HG02642 (cell line): ENCODE data around the gene ZNF750.
A peak's percentile ranks its signal among the peaks of the same experiment; 100 is the strongest.

ENCODE experiments used
- ATAC-seq: cut with Tn5 transposase; IDR thresholded peaks from one replicate; pipeline ENCODE4 v1.9.1; 2021; ENCODE audit warnings: mild to moderate bottlenecking; ENCODE audit not compliant: unreplicated experiment, poor library complexity

Gene ZNF750

DNA sequence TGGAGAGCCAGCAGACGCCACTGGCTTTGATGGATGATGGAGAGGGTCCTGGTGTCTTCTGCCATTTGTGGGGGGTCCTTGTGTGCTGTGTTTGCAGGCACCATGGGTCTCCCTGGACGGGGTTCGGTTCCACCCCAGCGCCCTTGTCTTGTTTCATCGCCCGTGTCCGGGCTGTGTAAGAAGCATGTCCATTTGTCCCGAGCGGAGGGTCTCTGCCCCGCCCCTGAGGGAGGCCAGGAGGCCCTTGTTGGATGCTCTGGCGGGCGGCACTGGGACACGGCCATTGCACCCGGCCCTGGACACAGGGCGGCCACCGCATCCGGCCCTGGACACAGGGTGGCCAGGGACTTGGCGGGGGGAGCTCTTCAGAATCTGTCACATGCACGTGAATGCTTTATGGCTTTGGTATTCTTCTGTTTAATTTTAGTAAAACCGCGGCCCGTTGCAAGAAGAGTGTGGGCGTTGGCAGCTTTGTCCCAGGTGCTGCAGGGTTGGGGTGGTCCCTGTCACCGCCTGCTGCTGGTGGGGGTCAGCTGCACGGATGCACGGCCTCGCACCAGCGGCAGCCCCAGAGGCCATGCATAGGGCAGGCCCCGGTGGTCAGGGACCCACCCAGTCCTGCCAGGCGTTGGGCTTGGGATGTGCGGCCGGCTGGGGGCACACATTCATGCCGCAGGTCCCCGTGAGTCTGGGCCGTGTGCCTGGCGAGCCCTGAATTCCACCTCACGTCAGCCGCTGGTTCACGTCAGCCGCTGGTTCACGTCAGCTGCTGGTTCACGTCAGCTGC lies 21.0 kb upstream of the ZNF750 start:
- no peak for ATAC-seq

GRCh38 chr17:82859431-82860403 lies 19.9 kb upstream of the ZNF750 start:
- peak; percentile 35 for ATAC-seq

DNA sequence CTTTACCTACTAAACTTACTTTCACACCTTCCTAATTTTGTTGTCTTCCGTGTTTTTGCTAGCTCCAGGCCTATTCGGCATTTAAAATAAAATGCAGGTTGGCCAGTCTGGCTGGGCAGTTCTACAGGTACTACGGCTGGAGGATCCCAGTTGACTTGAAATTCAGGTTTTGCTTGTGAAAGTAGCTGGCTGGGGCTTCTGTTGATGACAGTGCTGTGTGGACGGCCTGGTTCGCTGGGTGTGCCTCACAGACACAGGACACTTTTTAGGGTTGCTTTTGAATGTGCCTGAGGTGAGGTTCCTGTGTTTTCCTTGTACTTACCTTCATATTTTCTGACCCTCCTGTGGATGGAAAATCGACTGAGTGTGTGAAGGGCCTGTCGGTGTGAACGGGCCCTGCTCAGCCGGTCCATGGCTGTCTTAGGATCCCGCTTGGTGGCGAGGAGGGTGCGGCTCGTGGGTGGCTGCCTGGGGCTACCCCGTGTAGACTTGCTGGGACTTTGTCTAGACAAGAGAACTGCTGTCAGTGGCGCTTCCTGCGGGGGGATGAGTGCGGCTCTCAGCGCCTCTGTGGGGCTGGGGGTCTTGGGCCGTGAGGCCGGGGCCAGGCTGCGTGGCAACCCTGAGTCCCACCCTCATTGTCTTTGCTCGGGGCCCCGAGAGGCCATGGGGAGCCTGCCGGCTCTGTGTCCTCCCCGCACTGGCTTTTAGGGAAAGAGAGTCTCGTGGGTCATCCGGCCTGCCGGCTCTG lies 18.7 kb upstream of the ZNF750 start:
- no peak for ATAC-seq

DNA sequence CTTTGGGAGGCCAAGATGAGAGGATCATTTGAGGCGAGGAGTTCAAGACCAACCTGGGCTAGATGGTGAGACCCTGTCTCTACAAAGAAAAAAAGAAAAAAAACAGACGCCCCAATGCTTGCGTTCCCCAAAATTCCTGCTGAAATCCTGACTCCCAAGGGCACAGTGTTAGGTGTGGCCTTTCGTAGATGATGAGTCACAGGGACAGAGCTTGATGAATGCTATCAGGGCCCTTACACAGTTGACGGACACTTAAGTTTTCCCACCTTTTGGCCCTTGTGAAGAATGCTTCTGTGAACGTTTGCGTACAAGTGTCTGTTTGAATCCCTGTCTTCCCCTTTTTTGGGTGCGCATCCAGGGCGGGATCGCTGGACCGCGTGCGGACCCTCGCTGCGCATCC lies 16.5 kb upstream of the ZNF750 start:
- no peak for ATAC-seq

- no peak for ATAC-seq
Observed at GRCh38 chr17:82854226-82854625, 14.4 kb upstream of the ZNF750 start.

DNA sequence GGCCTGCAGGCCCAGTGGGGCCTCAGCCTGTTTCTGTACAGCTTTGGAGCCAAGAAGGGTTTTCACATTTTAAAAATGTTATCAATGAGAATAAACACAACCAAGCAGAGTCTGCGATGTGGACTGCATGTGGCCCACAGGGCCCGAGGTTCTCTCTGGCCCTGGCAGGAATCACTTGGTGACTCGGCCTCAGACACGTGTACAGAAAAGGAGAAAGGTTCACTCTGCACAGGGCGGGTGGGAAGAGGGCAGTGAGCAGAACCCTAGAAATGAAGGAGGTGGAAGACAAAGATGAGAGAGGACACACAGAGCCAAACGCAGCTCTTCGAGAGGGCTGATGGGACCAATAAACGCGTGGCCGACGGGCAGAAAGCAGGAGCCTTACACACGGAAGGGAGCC lies 11.6 kb upstream of the ZNF750 start:
- no peak for ATAC-seq

- no peak for ATAC-seq
Observed at GRCh38 chr17:82849076-82849945, 9.5 kb upstream of the ZNF750 start.

GRCh38 chr17:82848022-82848592 lies 8.3 kb upstream of the ZNF750 start:
- no peak for ATAC-seq

DNA sequence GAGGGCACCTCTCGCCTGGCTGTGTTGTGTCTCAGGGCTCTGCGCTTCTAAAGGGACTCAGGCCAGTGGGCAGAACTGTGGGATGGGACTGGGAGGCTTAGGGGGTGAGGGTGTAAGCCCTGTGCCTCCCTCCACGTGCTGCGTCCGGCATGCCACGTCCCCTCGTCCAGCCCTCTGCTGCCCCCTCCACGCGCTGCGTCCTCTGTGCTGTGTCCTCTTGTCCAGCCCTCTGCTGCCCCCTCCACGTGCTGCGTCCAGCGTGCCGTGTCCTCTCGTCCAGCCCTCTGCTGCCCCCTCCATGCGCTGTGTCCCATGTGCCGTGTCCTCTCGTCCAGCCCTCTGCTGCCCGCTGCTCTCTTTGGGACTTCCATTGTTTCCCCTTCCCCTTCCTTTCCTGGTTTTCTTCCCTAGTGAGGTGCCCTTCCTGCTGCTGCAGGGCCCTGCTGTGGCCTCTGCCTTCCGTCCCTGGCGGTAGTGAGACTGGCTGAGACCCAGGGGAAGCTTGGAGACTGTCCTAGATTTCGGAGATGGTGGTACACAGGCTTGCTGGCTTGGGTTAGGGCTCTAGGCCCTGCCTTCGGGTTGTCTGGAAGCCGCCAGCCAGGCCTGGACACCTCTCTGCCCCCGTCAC lies 6.4 kb upstream of the ZNF750 start:
- ATAC-seq: no peak

GRCh38 chr17:82845163-82845807 lies 5.5 kb upstream of the ZNF750 start:
- no peak for ATAC-seq

DNA sequence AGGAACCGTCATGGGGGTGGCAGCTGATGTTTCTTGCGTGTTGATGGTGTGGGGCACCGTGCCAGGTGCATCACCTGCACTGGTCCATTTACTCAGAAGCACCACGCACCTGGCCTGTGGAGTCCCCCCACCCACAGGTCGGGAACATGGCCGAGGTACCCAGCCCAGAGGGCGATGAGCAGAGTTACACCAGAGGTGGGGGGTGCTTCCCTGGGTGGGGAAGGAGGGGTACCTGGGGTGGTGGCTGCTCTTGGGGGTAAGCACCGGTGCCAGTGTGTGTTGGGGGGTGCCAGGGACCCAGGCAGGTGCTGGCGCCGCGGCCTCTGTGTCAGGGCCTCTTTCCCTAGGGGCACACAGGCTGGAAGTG lies 5.0 kb upstream of the ZNF750 start:
- ATAC-seq: no peak

GRCh38 chr17:82843904-82844680 lies 4.3 kb upstream of the ZNF750 start:
- ATAC-seq: no peak

- ATAC-seq: no peak
Observed at GRCh38 chr17:82841921-82842596, 2.2 kb upstream of the ZNF750 start.

- no peak for ATAC-seq
Observed at GRCh38 chr17:82840431-82840831, 609 bp upstream of the ZNF750 start.

DNA sequence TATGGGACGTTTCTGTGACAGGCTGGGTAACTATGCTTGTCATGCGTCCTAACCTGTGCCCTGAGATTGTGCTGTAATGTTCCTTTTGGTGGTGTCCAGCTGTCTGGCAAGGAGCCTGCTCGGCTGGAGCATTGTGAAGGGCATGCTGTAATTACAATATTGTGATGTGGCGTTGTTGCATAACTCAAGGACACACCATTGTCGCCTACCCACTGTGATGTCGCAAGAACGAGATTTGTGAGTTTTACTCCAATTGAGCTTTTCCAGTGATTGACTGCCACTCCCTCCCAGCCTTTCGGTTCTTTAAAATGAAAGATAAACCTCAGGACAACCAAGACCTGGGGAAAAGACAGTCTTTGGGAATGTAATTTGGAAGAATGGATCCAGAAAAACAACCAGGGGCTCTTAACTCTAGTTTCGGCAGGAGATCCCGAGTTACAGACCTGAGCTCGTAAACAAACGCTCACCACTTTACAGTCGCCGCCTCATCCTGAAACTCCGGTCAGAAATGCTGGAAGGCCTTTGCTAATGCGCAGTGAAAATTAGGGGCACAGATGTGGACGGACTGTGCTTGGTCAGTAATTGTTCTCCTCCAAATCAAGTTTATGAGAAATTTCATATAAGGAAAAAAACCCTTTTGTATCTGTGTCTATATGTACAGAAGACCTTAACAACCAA lies 1.3 kb downstream of the ZNF750 start:
- no peak for ATAC-seq

DNA sequence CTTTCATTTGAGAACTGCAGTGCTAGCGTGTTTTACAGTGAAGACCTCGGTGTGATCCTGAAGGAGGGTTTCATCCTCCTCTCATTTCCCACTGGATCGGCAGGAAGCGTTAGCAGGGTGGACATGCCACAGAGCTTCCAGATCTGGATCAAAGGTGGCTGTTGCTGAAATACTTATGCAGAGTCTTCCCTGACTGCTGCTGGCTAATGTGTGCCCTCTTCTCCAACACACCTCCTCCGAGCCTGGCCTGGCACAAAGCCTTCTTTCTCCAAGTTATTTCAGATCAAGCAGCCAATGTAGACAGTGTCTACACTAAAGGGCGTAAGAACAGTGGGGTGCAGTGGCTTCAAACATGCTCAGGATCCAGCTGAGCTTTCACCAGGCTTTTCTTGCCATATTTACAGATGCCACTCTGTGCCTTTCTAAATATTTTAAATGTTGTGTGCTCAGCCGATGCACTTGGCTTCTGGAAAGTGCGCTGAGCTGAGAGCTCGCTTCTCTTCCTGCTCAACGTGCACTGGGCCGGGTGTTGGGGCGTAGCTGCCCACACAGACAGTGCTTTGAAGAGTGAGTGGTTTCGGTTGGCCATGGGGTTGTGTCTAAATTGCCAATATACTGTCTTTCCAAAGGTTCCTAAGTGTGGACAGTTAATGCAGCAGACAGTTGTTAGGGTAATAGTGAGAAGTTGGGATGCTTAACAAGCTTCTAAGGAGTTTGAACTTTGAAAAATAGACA lies 2.1 kb downstream of the ZNF750 start:
- ATAC-seq: no peak
